GM23248 (cell line): ENCODE measurements around the gene ETS1. TPM values are rescaled to one million over a fixed set of nuclear protein-coding genes. Genes with fewer than 3 reads are reported as not detected.

Experiments used
- DNase-seq: peaks from one replicate; pipeline ENCODE4 v3.0.0-alpha.2; 2015
- H2AFZ ChIP-seq: fragments of 200-600 bp; sonication (generic); 2 replicates; pipeline ENCODE4 v1.6.1; 2016; ENCODE audit warnings: antibody characterized with exemption
- H3F3A ChIP-seq: fragments of 200-600 bp; sonication (generic); 2 replicates; pipeline ENCODE4 v1.6.1; 2016; ENCODE audit warnings: mild to moderate bottlenecking, antibody characterized with exemption, mixed run types; ENCODE audit not compliant: insufficient read depth
- H3K27ac ChIP-seq: fragments of 200-600 bp; sonication (generic); 2 replicates; pipeline ENCODE4 v1.5.1; 2016; ENCODE audit warnings: mild to moderate bottlenecking
- H3K27me3 ChIP-seq: fragments of 200-600 bp; sonication (generic); replicated peaks from 2 replicates; pipeline ENCODE4 v1.6.1; 2016; ENCODE audit warnings: mild to moderate bottlenecking; ENCODE audit not compliant: insufficient read depth
- H3K36me3 ChIP-seq: fragments of 200-600 bp; sonication (generic); 2 replicates; pipeline ENCODE4 v1.6.1; 2016; ENCODE audit warnings: low read depth, mild to moderate bottlenecking
- H3K4me1 ChIP-seq: fragments of 200-600 bp; sonication (generic); 2 replicates; pipeline ENCODE4 v1.6.1; 2016; ENCODE audit warnings: mild to moderate bottlenecking; ENCODE audit not compliant: insufficient read depth
- H3K4me2 ChIP-seq: fragments of 200-600 bp; sonication (generic); one replicate; pipeline ENCODE4 v1.6.1; 2016; ENCODE audit warnings: mild to moderate bottlenecking; ENCODE audit not compliant: unreplicated experiment
- H3K4me3 ChIP-seq: fragments of 200-600 bp; sonication (generic); 2 replicates; pipeline ENCODE4 v1.5.1; 2016; ENCODE audit warnings: mild to moderate bottlenecking
- H3K79me2 ChIP-seq: fragments of 200-600 bp; sonication (generic); 2 replicates; pipeline ENCODE4 v1.6.1; 2016; ENCODE audit warnings: mild to moderate bottlenecking; ENCODE audit not compliant: insufficient read depth
- H3K9ac ChIP-seq: fragments of 200-600 bp; sonication (generic); 2 replicates; pipeline ENCODE4 v1.6.1; 2016; ENCODE audit warnings: mild to moderate bottlenecking
- H3K9me2 ChIP-seq: fragments of 200-600 bp; sonication (generic); 2 replicates; pipeline ENCODE4 v1.6.1; 2016; ENCODE audit warnings: mixed run types, mild to moderate bottlenecking, moderate library complexity; ENCODE audit not compliant: insufficient read depth
- H3K9me3 ChIP-seq: fragments of 200-600 bp; sonication (generic); one replicate; pipeline ENCODE4 v1.6.1; 2017; ENCODE audit warnings: low read depth
- H4K20me1 ChIP-seq: fragments of 200-600 bp; sonication (generic); 2 replicates; pipeline ENCODE4 v1.6.0; 2016; ENCODE audit not compliant: insufficient read depth
- EZH2 ChIP-seq: fragments of 200-600 bp; sonication (generic); IDR thresholded peaks from 2 replicates; pipeline ENCODE4 v1.6.1; 2018; ENCODE audit warnings: antibody characterized with exemption, mild to moderate bottlenecking; ENCODE audit not compliant: insufficient read depth, poor library complexity, severe bottlenecking
- EZH2phosphoT487 ChIP-seq: fragments of 200-600 bp; sonication (generic); IDR thresholded peaks from 2 replicates; pipeline ENCODE4 v1.6.1; 2018; ENCODE audit warnings: antibody characterized with exemption, moderate library complexity, mild to moderate bottlenecking, low read depth; ENCODE audit not compliant: insufficient read depth
- WGBS, 2 experiments: methylation state at CpG; one replicate each; pipeline ENCODE4 v1.1.6; 2015 to 2017; ENCODE audit warnings: low lambda C conversion rate in 2 of 2, low coverage in 1 of 2; ENCODE audit errors: missing lambda C conversion rate in 2 of 2; 5-methylcytosine and 5-hydroxymethylcytosine counted together
- in situ Hi-C: fragments of 300-500 bp; cut with MboI; formaldehyde crosslinking; loops from 2 replicates; pipeline ENCODE4 v1.15.0; 2020
- polyA plus RNA-seq: library from polyadenylated mRNA; unstranded; fragments of >200 nt; fragmentation: Nextera tagmentation; extraction: Ambion mirVana; gene quantifications from 2 replicates; pipeline ENCODE4 v1.2.1, GENCODE V29; 2016
- total RNA-seq: library from RNA; depleted of rRNA; stranded (reverse); fragments of >200 nt; shearing (Covaris generic); gene quantifications from 2 replicates; pipeline ENCODE4 v1.2.3, GENCODE V29; 2014

The ETS1 gene
- total and polyA plus RNA-seq, 2 experiments from 2014 or later, result 19.9 to 61.0 TPM

DNA sequence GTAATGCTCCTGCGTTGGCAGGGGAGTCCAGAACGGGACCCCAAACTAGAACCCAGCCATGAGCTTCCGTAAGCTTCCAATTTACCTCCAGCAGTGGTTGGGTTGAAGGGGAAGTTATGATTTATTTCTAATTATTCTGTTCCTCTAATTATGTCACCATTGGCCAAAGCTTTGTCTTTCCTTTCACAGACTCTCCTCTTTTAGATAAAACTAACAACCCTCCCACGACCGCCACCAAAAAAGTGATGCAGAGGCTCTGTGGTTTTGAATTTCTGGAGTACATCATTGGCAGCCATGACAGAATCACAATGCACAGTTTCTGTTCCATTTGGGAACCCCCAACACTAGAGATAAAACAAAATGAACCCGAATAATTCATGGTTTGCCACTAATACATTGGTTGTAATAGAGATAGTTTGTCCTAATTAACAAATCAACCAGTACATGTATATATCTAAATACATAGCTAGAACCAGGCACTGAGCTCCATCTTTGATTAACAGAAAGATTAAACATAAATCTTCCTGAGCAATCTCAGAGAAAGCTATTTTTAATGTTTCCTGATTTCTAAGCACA is 64.3 kb downstream of the ETS1 start:
- H3K4me1 ChIP-seq, result peaks cover 39% of the 10 kb centered on the region
- peak; percentile 57 for DNase-seq
- WGBS, 2 experiments, result 2 to 3% methylated on average over 6 of the region's 6 CpGs
- H3K27ac ChIP-seq, result peak overlapping the region; percentile 99
- no peaks in the 10 kb centered on the region for H3K9me2 ChIP-seq
- peak overlapping the region; percentile 100 for H3K9ac ChIP-seq
- H3K4me3 ChIP-seq, result peak overlapping the region; percentile 99
- H4K20me1 ChIP-seq, result peaks cover 11% of the 10 kb centered on the region; the same call in 1 of the 2 replicates
- no peaks in the 10 kb centered on the region for H3K9me3 ChIP-seq
- H3K36me3 ChIP-seq, result 0 out of 2 replicates have a peak, but pooled peaks cover 7% of the 10 kb centered on the region
- in situ Hi-C loops, result loop anchor here (25.0 kb wide), 1 partner anchor 486 kb away; no protein-coding TSS in a partner anchor
- no peak for TF ChIP-seq EZH2phosphoT487
- TF ChIP-seq EZH2, result no peak
- H3K79me2 ChIP-seq, result peaks cover 40% of the 10 kb centered on the region
- no peak overlapping the region for H2AFZ ChIP-seq
- H3F3A ChIP-seq, result peaks cover 52% of the 10 kb centered on the region
- no peaks in the 10 kb centered on the region for H3K27me3 ChIP-seq
- peak overlapping the region; percentile 83 for H3K4me2 ChIP-seq

DNA sequence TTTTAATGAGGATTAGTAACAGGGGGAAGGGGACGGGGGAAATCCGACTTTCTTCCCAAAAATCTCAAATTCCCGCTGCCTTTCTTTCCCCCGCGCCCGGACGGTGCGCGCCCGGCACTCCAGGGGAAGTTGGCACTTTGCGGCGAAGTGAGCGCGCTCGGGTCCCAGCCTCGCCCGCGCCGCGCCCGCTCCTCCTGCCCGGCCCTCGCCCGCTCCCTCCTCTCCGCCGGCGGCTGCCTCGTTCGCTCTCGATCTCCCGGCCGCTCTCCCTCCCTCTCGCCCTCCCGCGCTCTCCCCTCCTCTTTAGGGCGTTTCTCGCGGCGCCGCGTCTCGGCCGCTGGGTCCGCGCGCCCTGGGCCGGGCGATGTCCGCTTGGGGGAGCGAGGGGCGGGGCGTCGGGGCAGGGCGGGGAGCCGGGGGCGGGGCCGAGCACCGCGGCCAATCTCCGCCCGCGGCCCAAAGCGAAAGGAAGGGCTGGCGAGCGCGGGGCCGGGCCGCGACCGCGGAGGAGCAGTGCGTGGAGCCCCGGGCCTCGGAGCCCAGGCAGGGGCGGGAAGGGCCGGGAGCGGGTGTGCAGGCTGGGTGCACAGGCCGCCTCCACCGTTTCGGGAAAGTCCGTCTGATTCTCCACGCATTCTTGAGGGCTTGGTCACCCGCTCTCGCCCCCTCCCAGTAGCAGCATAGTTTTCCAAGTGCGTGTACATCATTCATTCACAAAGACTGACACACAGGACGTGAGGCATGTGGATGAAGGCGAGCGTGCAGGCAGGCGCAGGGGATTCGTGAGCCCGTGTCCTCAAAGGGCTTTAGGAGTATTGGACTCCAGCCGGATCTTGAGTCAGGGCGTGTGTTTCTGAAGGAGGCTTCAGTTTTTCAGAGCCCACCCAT is 65.1 kb downstream of the ETS1 start:
- H3K79me2 ChIP-seq, result peaks cover 47% of the 10 kb centered on the region
- no peaks in the 10 kb centered on the region for H3K9me2 ChIP-seq
- 0 out of 2 replicates have a peak, but pooled peaks cover 7% of the 10 kb centered on the region for H3K36me3 ChIP-seq
- no peaks in the 10 kb centered on the region for H3K27me3 ChIP-seq
- H3K9ac ChIP-seq, result peak overlapping the region; percentile 100
- peaks cover 15% of the 10 kb centered on the region; the same call in 1 of the 2 replicates for H4K20me1 ChIP-seq
- peak; percentile 99 for DNase-seq
- 1 to 2% methylated on average over 17 to 93 of the region's 93 CpGs for WGBS, 2 experiments
- no peaks in the 10 kb centered on the region for H3K9me3 ChIP-seq
- in situ Hi-C loops, result loop anchor here (25.0 kb wide), 1 partner anchor 485 kb away; no protein-coding TSS in a partner anchor
- no peak for TF ChIP-seq EZH2
- no peak for TF ChIP-seq EZH2phosphoT487
- peak overlapping the region; percentile 99 for H3K4me3 ChIP-seq
- H3K4me1 ChIP-seq, result peaks cover 46% of the 10 kb centered on the region
- peaks cover 58% of the 10 kb centered on the region for H3F3A ChIP-seq
- no peak overlapping the region for H2AFZ ChIP-seq
- peak overlapping the region; percentile 99 for H3K27ac ChIP-seq
- H3K4me2 ChIP-seq, result peak overlapping the region; percentile 92

DNA sequence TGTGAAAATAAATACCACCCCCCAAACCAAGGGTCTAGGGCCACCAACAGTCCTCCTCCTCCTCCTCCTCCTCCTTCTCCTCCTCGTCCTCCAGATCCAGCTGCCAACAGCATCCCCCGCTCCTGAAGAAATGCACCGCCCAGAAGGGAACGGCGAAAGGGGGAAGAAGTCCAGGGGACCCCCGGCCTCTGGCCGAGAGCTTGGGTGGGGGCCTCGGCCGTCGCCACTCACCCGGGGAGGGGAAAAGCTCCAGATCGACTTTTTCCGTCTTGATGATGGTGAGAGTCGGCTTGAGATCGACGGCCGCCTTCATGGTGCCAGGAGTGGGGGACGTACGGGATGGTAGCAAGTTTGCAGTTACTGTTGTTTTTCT is 65.7 kb downstream of the ETS1 start:
- H3K36me3 ChIP-seq, result 0 out of 2 replicates have a peak, but pooled peaks cover 7% of the 10 kb centered on the region
- TF ChIP-seq EZH2, result no peak
- TF ChIP-seq EZH2phosphoT487, result no peak
- peaks cover 54% of the 10 kb centered on the region for H3K79me2 ChIP-seq
- peak; percentile 43 for DNase-seq
- H3K4me2 ChIP-seq, result peak overlapping the region; percentile 92
- peak overlapping the region; percentile 99 for H3K4me3 ChIP-seq
- in situ Hi-C loops, result loop anchor here (25.0 kb wide), 1 partner anchor 484 kb away; no protein-coding TSS in a partner anchor
- peaks cover 52% of the 10 kb centered on the region for H3K4me1 ChIP-seq
- H2AFZ ChIP-seq, result no peak overlapping the region
- H3F3A ChIP-seq, result peaks cover 64% of the 10 kb centered on the region
- no peaks in the 10 kb centered on the region for H3K9me3 ChIP-seq
- 0 to 3% methylated on average over 19 of the region's 19 CpGs for WGBS, 2 experiments
- H3K9me2 ChIP-seq, result no peaks in the 10 kb centered on the region
- peak overlapping the region; percentile 100 for H3K9ac ChIP-seq
- peak overlapping the region; percentile 99 for H3K27ac ChIP-seq
- no peaks in the 10 kb centered on the region for H3K27me3 ChIP-seq
- peaks cover 21% of the 10 kb centered on the region; the same call in 1 of the 2 replicates for H4K20me1 ChIP-seq
